ENCODE results near the gene THYN1. TPM values are rescaled to one million over a fixed set of nuclear protein-coding genes. Genes with fewer than 3 reads are reported as not detected.
A peak's percentile ranks its signal among the peaks of the same experiment; 100 is the strongest.

Gene THYN1
- total RNA-seq, 1 donor from 2014 or later = 89.4 TPM

- no peak for TF ChIP-seq CTCF (IDR thresholded peaks at IDR 0.05; ENCODE audit: insufficient read depth, low read length, poor library complexity, severe bottlenecking)
- Histone ChIP-seq H3K4me3 (ENCODE audit: low read depth, low read length) (no peak overlapping the region), H3K27me3 (ENCODE audit: control insufficient read depth, insufficient read depth, low read length) (peaks cover 2% of the 10 kb centered on the region)
Observed at GRCh38 chr11:134264966-134265764, 12.0 kb upstream of the THYN1 start.

GRCh38 chr11:134261626-134262488, 8.7 kb upstream of the THYN1 start:
- H3K4me3 ChIP-seq (ENCODE audit: low read depth, low read length) = no peak overlapping the region
- DNase-seq (ENCODE audit: low read depth) = no peak
- H3K27me3 ChIP-seq (ENCODE audit: control insufficient read depth, insufficient read depth, low read length) = no peaks in the 10 kb centered on the region
- no peaks in the 10 kb centered on the region for H3K36me3 ChIP-seq (ENCODE audit: control insufficient read depth, insufficient read depth, low read length)
- TF ChIP-seq CTCF (IDR thresholded peaks at IDR 0.05; ENCODE audit: insufficient read depth, low read length, poor library complexity, severe bottlenecking) = peak; percentile 59

More at GRCh38 chr11:134264966-134265764, 12.0 kb upstream of the THYN1 start:
- H3K36me3 ChIP-seq (ENCODE audit: control insufficient read depth, insufficient read depth, low read length) = no peaks in the 10 kb centered on the region
- no peak for DNase-seq (ENCODE audit: low read depth)

GRCh38 chr11:134260983-134261382, 7.8 kb upstream of the THYN1 start:
- Histone ChIP-seq H3K4me3 (ENCODE audit: low read depth, low read length) (no peak overlapping the region), H3K36me3 (ENCODE audit: control insufficient read depth, insufficient read depth, low read length) (no peaks in the 10 kb centered on the region), H3K27me3 (ENCODE audit: control insufficient read depth, insufficient read depth, low read length) (no peaks in the 10 kb centered on the region)
- no peak for DNase-seq (ENCODE audit: low read depth)
- TF ChIP-seq CTCF (IDR thresholded peaks at IDR 0.05; ENCODE audit: insufficient read depth, low read length, poor library complexity, severe bottlenecking) = no peak

- H3K27me3 ChIP-seq (ENCODE audit: control insufficient read depth, insufficient read depth, low read length) = no peaks in the 10 kb centered on the region
- no peak overlapping the region for H3K4me3 ChIP-seq (ENCODE audit: low read depth, low read length)
- no peaks in the 10 kb centered on the region for H3K36me3 ChIP-seq (ENCODE audit: control insufficient read depth, insufficient read depth, low read length)
- DNase-seq (ENCODE audit: low read depth) = no peak
- TF ChIP-seq CTCF (IDR thresholded peaks at IDR 0.05; ENCODE audit: insufficient read depth, low read length, poor library complexity, severe bottlenecking) = no peak
Observed at GRCh38 chr11:134260503-134260902, 7.4 kb upstream of the THYN1 start.

GRCh38 chr11:134258577-134258976, 5.4 kb upstream of the THYN1 start:
- no peak for DNase-seq (ENCODE audit: low read depth)
- no peaks in the 10 kb centered on the region for H3K36me3 ChIP-seq (ENCODE audit: control insufficient read depth, insufficient read depth, low read length)
- no peak for TF ChIP-seq CTCF (IDR thresholded peaks at IDR 0.05; ENCODE audit: insufficient read depth, low read length, poor library complexity, severe bottlenecking)

More at GRCh38 chr11:134258577-134258976, 5.4 kb upstream of the THYN1 start:
- no peaks in the 10 kb centered on the region for H3K27me3 ChIP-seq (ENCODE audit: control insufficient read depth, insufficient read depth, low read length)
- no peak overlapping the region for H3K4me3 ChIP-seq (ENCODE audit: low read depth, low read length)
